ENCODE data around the gene SYTL3.
A peak's percentile ranks its signal among the peaks of the same experiment; 100 is the strongest.

The SYTL3 gene

DNA sequence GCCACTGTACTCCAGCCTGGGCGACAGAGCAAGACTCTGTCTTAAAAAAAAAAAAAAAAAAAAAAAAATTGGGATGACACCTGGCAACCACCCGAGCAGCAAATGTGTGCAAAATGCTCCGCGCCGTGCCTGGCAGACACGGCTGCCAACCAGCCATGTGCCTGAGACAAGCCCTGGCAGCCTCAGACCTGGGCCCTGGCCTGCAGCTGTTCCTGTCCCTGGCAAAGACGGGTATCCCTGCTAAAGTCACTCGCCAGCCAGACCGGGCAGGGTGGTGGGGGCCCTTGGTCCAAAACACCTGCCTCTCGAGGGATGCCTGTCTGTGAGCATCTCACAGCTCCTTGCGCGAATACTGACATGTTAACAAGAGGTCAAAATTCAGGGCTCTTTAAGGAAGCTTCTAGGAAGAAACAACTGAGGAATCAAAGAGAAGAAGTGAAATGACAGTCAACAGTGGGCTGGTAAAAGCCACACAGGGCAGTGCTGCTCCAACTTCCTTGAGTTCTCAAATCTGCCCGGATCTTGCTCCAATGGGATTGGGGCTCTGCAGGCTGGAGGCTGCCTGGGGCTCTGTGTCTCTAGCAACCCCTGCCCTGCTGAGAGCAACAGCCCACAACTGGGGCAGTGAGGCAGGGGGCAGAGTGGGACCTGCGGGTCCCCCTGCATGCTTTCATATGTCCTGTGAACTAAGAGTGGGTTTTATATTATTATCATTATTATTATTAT lies 53.4 kb downstream of the SYTL3 start:
- DNase-seq: no peak

DNA sequence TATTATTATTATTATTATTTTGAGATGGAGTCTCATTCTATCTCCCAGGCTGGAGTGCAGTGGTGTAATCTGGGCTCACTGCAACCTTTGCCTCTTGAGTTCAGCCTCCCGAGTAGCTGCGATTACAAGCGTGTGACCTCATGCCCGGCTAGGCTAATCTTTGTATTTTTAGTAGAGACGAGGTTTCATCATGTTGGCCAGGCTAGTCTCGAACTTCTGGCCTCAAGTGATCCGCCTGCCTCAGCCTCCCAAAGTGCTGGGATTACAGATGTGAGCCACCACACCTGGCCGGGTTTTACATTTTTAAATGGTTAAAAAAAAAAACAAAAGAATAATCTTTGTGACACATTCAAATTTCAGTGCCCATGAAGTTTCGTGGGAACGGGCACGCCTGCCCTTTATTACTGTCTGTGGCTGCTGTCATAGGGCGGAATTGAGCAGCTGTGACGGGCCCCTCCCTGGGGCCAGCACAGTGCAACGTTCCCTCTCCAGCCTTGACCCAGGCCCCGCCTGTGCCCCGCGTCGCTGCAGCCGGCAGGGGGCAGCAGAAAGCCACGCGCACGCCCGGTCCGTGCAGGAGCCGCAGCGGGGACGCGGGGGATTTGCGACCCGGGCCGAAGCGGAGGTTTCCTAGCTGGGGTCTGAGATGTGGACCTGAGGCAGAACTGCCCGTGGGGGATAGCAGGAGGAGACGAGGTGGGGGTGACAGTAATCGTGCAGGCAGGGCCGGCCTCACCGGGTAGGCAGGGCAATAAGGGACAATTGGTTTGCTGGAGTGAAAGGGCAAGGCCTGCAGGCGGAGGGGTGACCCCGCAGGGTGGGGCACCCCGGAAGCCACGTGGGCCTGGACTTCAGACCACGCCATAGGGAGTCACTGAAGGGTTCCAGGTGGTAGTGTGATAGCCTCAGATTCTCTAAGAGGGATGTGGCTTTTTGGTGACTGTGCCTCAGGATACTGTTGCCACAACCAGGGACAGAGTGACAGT lies 54.3 kb downstream of the SYTL3 start:
- DNase-seq: peak; percentile 65 to 68

DNA sequence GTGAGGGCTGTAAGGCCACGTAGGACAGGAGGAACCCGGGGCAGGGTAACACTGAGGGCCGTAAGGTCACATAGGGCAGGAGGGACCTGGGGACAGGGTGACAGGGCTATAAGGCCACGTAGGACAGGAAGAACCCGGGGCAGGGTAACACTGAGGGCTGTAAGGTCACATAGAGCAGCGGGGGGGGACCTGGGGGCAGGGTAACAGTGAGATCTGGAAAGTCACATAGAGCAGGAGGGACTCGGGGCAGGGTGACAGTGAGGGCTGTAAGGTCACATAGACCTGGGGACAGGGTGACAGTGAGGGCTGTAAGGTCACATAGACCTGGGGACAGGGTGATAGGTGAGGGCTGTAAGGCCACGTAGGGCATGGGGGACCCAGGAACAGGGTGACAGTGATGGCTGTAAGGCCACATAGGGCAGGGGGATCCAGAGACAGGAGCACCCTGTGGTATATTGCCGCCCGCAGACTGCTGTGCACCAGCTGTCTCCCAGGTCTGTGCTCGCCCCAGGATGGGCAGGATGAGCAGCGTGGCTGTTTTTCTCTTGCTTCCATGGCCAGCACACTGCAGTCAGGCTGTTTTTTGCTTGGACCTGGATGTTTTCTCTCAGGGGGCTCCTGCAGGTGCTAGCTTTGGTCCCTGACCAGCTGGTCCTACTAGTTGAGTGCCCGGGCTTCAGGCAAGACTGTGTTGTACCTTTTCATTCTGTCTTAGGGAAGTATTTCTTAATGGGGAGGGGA lies 55.7 kb downstream of the SYTL3 start:
- DNase-seq: no peak

DNA sequence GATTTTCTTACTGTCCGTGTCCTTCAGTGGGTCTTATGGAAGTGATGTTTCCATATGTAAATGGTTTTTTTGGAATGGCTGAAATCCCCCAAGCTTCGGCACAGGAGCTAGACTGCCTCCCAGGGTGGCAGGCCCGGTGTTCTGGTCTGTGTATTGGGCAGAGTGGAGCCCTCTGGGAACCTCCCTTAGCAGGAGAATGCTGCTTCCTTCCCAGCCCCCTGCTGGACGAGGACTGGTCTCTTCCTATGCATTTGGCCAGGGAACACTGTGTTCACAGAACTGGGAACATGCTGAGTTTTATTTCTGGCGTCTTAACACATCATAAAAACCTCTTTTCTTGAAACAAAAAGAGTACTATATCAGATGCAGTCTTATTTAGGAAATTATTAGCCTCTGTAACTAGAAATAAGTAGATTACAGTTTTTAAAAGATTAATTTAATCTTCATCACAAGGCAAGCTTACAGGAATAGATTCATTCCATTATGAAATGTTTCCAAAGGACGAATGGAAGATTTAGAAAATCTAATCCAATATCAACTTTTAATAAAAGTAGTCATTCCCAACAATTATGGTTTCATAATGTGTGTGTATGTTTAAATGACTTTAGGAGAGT lies 56.6 kb downstream of the SYTL3 start:
- DNase-seq: no peak

DNA sequence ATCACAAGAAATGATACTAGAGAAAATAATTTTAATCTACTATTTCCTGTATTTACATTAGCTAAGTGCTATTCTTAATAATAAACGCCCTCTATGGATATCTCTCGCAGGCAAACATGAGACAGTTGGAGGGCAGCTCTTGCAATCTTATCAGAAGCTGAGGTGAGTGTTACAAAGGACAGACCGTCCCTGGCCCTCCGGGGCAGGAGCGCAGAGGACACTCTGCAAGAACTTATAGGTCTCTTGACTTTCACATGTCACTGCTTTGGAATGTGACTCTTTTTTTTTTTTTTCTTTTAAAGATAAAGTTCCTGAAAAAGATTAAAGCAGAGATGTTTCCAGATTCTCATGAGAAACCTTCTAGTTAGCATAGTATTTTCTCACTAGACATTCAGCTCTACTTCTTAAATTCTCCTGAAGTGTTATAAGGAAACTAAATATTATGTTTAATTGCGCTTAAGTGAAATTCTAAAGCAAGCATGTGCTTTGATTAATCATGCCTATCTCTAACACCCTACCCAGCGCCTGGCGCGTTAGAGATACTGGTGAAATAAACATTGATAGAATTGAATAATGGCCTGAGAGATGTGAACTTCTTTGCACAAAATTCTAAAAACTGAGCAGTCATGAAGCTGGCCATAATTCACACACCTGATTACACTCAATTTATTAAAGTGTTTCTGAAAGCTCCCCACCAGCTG lies 57.4 kb downstream of the SYTL3 start:
- DNase-seq: no peak

DNA sequence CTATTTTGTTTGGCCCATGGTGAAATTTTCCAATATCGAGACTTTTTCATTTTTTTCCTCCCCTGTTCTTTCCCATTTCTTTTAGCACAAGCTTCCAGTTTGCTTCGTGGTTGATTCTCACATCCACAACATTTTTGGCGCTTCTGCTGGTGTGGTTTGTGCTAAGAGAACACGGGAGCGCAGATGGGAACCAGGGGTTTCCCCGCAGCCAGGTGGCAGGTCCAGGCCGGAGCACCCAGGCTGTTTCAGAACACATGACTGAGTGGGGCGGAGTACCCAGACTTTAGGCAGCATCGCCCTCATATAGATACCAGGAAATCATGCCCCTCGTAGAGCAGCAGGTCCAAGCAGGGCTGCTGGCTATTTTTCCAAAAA lies 58.0 kb downstream of the SYTL3 start:
- DNase-seq: no peak

DNA sequence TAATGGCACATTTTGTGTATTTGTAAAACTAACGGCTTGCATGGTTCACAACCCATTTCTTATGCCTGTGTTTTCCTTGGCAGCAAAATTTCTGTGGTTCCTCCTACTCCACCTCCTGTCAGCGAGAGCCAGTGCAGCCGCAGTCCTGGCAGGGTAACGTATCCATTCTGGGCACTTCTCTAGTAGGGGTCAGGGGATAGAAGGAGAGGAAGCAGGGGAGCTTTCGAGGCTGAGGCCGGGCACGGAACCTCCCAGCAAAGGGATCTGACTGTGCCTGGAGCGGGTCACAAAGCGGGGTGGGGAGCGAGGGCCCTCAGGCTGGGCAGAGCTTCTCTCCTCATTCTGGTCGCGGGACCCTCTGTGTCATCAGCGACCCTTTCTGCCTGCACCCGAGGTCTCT lies 58.4 kb downstream of the SYTL3 start:
- no peak for DNase-seq

DNA sequence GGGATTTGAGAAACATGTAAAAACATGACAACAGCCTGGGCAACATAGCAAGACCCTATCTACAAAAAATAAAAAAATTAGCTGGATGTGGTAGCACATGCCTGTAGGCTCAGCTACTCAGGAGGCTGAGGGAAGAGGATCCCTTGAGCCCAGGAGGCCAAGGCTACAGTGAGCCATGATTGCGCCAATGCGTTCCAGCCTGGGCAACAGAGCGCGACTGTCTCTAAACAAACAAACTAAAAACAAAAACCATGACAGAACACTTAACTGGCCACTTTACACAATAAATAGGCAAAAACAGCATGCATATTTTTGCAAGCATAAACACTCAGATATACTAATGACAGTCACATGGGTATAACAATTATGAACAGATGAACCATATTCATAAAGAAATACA lies 60.0 kb downstream of the SYTL3 start:
- DNase-seq: no peak

DNA sequence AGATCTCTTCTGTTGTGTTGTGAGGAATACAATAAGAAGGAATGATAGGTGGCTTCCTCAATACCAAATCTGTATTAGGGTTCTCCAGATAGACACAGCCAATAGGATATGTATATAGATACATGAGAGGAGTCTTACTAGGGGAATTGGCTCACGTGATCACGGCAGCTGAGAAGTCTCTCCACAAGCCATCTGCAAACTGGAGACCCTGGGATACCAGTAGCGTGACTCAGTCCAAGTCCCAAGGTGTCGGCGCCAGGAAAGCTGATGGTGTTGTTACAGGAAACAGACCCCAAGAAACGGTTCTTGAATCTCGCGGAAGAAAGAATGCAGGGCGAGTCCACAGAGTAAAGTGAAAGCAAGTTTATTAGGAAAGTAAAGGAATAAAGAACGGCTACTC lies 61.4 kb downstream of the SYTL3 start:
- no peak for DNase-seq

DNA sequence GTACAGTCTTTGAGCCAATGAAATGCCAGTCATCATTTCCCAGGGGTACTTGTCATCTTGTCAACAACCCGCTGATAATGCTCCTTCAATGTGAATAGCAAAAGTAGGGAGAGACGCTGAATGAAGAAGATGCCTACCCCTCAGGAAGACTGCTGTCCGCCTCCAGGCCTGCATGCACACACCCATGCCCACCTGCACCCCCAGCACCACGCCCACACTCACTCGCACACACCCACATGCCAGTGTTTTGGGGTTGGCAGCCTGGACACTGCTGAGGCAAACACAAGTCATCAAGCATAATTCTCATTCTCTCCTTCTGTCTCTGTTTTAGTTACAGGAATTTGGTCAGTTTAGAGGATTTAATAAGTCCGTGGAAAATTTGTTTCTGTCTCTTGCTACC lies 63.6 kb downstream of the SYTL3 start:
- DNase-seq: no peak

DNA sequence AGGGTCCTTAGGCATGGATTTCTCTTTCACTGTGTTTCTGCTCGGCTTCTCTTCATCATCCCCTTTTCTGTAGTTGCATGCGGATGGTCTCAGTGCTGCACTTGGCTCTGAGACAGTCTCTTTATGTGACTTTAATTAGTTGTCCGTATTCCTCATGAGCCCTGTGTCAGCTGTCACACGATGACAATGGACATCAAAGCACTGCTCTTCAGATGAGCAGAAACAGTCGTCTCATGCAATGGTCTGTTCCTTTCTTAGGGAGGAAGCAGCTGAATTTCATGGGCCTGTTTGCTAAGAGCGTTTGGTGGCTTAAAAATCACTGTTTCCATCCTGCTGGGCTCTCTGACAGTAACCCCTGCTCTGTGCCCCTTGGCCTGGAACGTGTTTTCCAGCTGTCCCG lies 64.9 kb downstream of the SYTL3 start:
- no peak for DNase-seq

DNA sequence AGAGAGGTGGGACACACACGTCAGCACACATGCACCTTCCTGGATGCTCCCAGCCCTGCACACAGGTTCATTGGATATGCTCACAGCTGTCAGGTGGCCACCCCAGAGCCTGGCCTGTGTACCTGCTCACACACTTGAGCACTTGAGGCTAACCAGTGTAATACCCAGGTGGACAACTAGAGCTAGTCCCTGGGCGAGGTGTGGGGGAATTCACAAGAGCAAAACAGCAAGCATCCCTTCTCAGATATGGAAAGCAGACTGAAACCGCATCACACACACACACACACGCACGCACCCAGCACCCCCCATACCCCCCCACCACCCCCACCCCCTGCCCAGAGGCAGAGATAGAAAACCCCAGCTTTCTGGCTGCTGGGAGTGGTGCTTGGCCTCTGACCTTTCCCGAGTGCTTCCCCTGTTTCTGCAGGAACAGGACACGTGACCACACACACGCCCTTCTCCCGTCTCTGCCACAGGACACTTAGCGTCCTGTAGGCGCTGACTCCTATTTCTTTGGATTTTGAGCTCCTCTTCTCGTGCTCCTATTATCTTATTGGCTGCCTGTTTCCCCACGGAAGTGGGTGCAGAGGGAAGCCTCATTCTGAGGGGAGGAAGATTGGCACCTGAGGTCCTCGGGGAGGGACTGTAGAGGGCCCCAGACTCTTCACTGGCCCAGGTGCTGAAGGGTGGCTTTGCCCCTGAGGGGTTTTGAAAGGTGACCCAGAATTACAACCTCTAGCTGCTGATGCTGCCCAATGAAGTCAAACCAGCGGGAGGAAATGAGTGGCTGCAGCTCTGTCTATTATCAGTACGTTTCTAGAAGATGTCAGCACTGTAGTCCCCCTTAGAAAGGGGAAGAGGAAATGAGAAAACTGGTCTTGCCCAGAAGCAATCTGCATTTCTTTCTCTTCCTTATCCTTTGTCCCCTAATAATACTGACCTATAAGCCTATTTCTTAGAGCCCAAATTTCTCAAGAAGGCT lies 65.8 kb downstream of the SYTL3 start:
- DNase-seq: no peak

DNA sequence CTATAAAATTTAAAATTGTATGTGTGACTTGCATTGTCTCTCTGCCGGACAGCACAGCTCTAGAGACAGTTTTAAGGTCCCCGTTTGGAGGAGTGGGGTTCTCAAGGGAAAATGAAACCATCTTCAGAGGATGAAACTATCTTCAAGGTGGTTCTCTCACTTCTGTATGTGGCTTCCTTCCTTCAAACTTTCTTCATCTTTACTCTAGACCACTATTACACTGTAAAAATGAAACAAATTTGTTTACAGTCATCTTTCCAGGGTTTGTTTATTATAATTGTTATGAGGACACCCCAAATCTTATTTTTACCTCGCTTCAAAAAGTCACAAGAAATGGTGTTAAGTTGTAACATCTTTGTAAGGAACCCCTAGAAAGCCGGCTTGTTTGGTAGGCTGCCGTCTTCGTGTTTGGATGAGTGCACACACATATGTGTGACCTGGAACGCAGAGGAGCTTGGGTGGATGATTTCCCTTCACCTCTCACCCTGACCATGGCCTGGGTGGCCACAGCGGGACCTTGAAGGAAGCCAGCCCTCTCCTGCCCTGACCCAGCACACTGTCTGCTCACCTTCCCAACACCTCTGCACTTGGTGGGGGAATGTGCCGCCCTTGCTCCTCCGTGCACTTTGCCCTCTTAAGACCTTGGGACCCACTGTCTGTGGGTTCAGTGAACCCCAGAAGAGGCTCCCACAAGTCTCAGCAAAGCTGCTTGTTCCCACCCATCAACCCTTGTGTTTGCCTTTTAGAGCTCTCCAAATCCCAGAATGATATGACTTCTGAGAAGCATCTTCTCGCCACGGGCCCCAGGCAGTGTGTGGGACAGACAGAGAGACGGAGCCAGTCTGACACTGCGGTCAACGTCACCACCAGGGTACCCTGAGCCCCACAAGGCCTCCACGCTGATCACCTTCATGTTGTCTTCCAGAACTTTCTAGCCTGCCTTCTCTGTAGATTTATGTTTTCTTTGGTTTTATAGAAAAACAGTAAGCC lies 67.8 kb downstream of the SYTL3 start:
- DNase-seq: no peak

DNA sequence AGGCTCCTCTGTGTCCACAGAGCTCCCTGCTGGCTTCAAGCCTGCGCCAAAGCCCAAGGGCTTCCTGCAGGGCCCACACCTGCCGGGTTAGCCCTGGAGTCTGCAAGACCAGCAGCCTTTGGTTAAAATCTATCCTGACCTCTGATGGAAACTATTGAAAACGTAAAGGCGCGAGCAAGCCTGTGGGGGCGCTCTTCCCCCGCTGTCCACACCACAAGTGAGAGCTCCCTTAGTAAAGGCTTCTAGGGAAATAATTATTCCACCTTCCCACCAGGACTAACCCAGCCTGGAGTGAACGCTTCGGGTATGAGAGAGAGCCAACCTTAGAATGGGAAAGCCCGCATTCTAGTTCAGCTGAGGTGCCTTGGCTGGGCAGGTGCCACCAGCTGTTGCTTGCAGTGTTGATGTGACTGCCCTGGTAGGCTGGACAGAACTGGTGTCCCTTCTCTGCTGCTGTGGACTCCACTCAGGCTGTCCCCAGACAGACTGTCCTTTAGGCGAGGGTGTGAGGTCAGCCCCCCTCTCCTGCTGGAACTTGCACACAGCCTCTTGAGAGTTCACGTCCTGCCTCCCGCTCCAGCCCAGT lies 68.7 kb downstream of the SYTL3 start:
- no peak for DNase-seq

DNA sequence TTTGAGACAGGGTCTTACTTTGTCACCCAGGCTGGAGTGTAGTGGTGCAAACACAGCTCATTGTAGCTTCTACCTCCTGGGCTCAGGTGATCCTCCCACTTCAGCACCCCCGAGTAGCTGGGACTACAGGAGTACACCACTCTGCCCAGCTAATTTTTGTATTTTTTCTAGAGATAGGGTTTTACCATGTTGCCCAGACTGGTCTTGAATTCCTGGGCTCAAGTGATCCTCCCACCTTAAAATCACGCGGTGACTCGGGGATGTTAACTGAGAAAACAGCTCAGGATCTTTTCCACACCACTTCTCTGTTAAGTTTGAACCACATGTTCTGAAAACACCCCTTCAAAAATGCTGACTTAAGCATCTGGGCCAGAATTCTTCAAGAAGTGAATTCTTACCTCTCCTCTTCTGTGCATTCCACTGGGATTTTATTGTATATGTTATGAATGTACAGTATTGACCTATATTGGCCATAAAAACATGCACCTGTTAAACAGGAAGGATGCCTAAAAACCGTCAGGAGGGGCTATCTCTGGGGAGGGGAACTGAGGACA lies 72.4 kb downstream of the SYTL3 start:
- no peak for DNase-seq

DNA sequence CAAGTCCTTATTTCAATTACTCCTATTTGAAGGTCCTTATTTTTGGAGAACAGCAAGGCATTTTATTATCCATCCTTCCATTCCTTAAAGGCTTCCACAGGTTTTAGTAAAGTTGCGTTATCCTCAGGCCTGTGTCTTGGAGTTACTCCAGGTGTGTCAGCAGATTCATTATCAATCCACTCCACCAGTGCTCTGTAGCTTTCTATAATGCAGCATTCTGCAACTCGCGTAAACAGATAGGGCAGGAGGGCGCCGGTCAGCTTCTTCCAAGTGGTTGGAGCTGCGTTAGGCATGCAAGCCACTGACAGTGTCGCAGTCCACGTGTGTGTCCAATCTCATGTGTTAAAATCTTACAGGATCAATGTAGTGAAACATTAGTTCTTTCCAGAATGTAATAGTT lies 75.8 kb downstream of the SYTL3 start:
- no peak for DNase-seq

DNA sequence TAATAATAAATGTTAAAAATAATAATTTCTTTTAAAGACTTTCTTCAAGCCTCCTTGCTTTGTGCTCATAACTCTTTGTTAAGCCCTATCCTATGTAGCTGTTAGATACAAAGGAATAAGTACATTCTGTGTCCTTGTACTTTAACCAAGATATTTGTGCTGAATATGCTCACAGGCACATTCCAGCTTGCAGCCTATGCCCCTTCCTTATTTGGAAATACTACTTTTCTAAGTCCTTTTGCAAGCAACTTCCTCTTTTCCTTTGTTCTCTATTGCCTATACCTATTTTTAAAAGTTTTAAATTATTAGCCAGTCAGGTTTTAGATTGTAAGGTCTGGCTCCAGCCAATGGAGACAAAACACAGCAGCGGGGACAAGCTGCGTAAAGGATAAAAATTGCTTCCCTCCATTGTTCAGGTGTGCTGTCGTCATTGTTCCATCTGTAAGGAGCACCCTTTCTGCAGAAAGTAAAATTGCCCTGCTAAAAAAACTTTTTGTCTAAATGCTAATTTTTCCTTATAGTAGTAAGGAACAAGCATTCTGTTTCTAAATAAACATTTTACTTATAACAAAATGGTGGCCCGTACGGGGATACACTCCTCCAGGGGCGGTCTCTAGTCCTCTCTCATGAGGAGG lies 80.2 kb downstream of the SYTL3 start:
- DNase-seq: no peak

DNA sequence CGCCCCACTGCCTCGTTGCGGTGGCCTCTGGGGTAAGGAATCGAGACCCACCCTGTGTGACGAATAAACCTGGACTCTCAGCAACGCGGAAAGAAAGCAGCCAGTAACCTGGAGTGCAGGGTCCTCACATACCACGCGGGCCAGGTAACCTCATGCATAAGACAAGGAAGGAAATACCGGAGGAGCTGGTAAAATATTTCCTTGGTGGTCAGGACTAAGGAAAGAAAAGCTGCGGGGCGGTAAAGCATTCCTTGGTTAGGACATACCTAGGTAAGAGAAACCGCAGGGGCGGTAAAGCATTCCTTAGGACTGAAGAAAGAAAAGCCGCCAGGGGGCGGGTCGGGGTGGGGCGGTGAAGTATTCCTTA lies 80.7 kb downstream of the SYTL3 start:
- DNase-seq: no peak

DNA sequence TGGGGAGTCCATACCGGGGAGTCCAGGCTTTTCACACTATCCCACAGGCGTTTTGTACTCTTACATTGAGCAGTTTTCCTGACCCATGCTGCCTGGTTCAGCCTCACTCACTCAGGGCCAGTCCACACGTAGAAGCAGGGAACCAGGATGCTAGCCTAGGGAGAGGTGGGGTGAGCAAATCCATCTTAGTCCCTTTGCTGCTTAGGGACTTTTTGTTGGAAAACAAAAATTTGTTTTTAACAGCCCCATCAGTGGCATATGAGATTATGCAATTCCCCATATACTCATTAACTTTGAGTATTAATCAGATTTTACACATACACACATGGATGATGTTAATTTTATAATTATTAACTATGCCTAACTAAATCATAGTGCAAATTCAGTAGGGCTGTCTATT lies 85.2 kb downstream of the SYTL3 start:
- no peak for DNase-seq
